Neural cell (in vitro differentiated cells): ENCODE data around the gene OXNAD1. TPM values are rescaled to one million over a fixed set of nuclear protein-coding genes. Genes with fewer than 3 reads are reported as not detected.

Source experiments
- H2AFZ ChIP-seq: fragments of 200-600, 300-800 bp; sonication (generic), shearing (Covaris generic); 2 replicates; pipeline ENCODE4 v1.6.0; 2014; ENCODE audit warnings: low read depth, mild to moderate bottlenecking, antibody characterized with exemption, low read length, moderate library complexity
- H3F3A ChIP-seq: fragments of 200-600 bp; shearing (Covaris generic); 2 replicates; pipeline ENCODE4 v1.6.1; 2016; ENCODE audit warnings: mild to moderate bottlenecking, moderate library complexity, mixed read lengths, antibody characterized with exemption, low read length; ENCODE audit not compliant: insufficient read depth, poor library complexity, severe bottlenecking
- H3K27ac ChIP-seq: fragments of 200-600, 300-800 bp; sonication (generic), shearing (Covaris generic); 2 replicates; pipeline ENCODE4 v1.5.1; 2014; ENCODE audit warnings: mild to moderate bottlenecking, low read length, moderate library complexity
- H3K27me3 ChIP-seq: fragments of 300-800, 200-600 bp; sonication (generic), shearing (Covaris generic); 2 replicates; pipeline ENCODE4 v1.6.0; 2014; ENCODE audit warnings: mild to moderate bottlenecking, low read depth, low read length, moderate library complexity; ENCODE audit not compliant: insufficient read depth
- H3K36me3 ChIP-seq: fragments of 300-800, 200-600 bp; sonication (generic), shearing (Covaris generic); 2 replicates; pipeline ENCODE4 v1.5.1; 2014; ENCODE audit warnings: mild to moderate bottlenecking, antibody characterized with exemption, low read length, moderate library complexity; ENCODE audit not compliant: insufficient read depth
- H3K4me2 ChIP-seq: fragments of 300-800, 200-600 bp; sonication (generic), shearing (Covaris generic); 2 replicates; pipeline ENCODE4 v1.6.0; 2014; ENCODE audit warnings: mild to moderate bottlenecking, low read length
- H3K4me3 ChIP-seq: fragments of 300-800, 200-600 bp; sonication (generic), shearing (Covaris generic); 2 replicates; pipeline ENCODE4 v1.5.1; 2014; ENCODE audit warnings: mild to moderate bottlenecking, low read length, moderate library complexity
- H3K79me2 ChIP-seq: fragments of 200-600 bp; shearing (Covaris generic); replicated peaks from 2 replicates; pipeline ENCODE4 v1.6.0; 2014; ENCODE audit warnings: mild to moderate bottlenecking, low read length, moderate library complexity; ENCODE audit not compliant: insufficient read depth
- H3K9ac ChIP-seq: fragments of 300-800, 200-600 bp; sonication (generic), shearing (Covaris generic); 2 replicates; pipeline ENCODE4 v1.6.1; 2016; ENCODE audit warnings: mild to moderate bottlenecking, low read length, mixed read lengths
- H3K9me2 ChIP-seq: fragments of 200-600 bp; shearing (Covaris generic); 2 replicates; pipeline ENCODE4 v1.6.1; 2016; ENCODE audit warnings: mild to moderate bottlenecking, low read length, mixed read lengths; ENCODE audit not compliant: insufficient read depth
- H3K9me3 ChIP-seq: fragments of 200-600, 300-800 bp; sonication (generic), shearing (Covaris generic); 2 replicates; pipeline ENCODE4 v1.6.1; 2016; ENCODE audit warnings: mild to moderate bottlenecking, mixed run types, low read length, moderate library complexity, mixed read lengths
- H4K20me1 ChIP-seq: fragments of 200-600 bp; shearing (Covaris generic); 2 replicates; pipeline ENCODE4 v1.6.1; 2016; ENCODE audit warnings: mild to moderate bottlenecking, mixed run types; ENCODE audit not compliant: insufficient read depth
- CTCF ChIP-seq: fragments of 450-650 bp; IDR thresholded peaks from 2 replicates; pipeline ENCODE4 v1.5.1; 2014; ENCODE audit warnings: antibody characterized with exemption, mild to moderate bottlenecking, moderate library complexity; ENCODE audit not compliant: poor library complexity, severe bottlenecking
- EP300 ChIP-seq: fragments of 450-650 bp; conservative IDR thresholded peaks from 2 replicates; pipeline ENCODE4 v1.6.1; 2014; ENCODE audit warnings: antibody characterized with exemption, mild to moderate bottlenecking, moderate library complexity; ENCODE audit not compliant: poor library complexity, severe bottlenecking
- EZH2 ChIP-seq: fragments of 200-600, 300-800 bp; shearing (Covaris generic), sonication (generic); IDR thresholded peaks from 2 replicates; pipeline ENCODE4 v1.6.1; 2014; ENCODE audit warnings: antibody characterized with exemption, low read length, borderline replicate concordance, mild to moderate bottlenecking; ENCODE audit not compliant: insufficient read depth, poor library complexity, severe bottlenecking
- MXI1 ChIP-seq: fragments of 450-650 bp; conservative IDR thresholded peaks from 2 replicates; pipeline ENCODE4 v1.6.1; 2014; ENCODE audit warnings: antibody characterized with exemption, mild to moderate bottlenecking; ENCODE audit not compliant: poor library complexity, severe bottlenecking
- POLR2AphosphoS5 ChIP-seq: IDR thresholded peaks from 2 replicates; pipeline ENCODE4 v1.6.1; 2012
- RAD21 ChIP-seq: fragments of 450-650 bp; conservative IDR thresholded peaks from 2 replicates; pipeline ENCODE4 v1.6.1; 2014; ENCODE audit warnings: antibody characterized with exemption, mild to moderate bottlenecking, moderate library complexity
- REST ChIP-seq: IDR thresholded peaks from 2 replicates; pipeline ENCODE4 v1.6.1; 2012; ENCODE audit warnings: borderline replicate concordance
- SMC3 ChIP-seq: fragments of 450-650 bp; conservative IDR thresholded peaks from 2 replicates; pipeline ENCODE4 v1.6.1; 2014; ENCODE audit warnings: antibody characterized with exemption, mild to moderate bottlenecking, moderate library complexity; ENCODE audit not compliant: poor library complexity
- TAF1 ChIP-seq: IDR thresholded peaks from 2 replicates; pipeline ENCODE4 v1.6.1; 2012; ENCODE audit warnings: low read depth
- polyA plus RNA-seq: library from polyadenylated mRNA; depleted of rRNA; stranded (reverse); fragments of >200 nt; gene quantifications from 2 replicates; pipeline ENCODE4 v1.2.3, GENCODE V29; 2014

OXNAD1 gene
- polyA plus RNA-seq, 1 donor from 2014 or later = 16.4 TPM

GRCh38 chr3:16279010-16279801 is 14.2 kb downstream of the OXNAD1 start:
- Histone ChIP-seq H3K27ac (no peak overlapping the region), H3K9me2 (no peaks in the 10 kb centered on the region), H3K79me2 (no peaks in the 10 kb centered on the region), H3F3A (no peaks in the 10 kb centered on the region), H3K9me3 (no peaks in the 10 kb centered on the region), H3K4me3 (no peak overlapping the region), H3K27me3 (no peaks in the 10 kb centered on the region), H4K20me1 (no peaks in the 10 kb centered on the region), H3K36me3 (no peaks in the 10 kb centered on the region), H3K4me2 (no peak overlapping the region), H2AFZ (no peak overlapping the region), H3K9ac (no peak overlapping the region)
- TF ChIP-seq EZH2 (no peak), CTCF (no peak), POLR2AphosphoS5 (no peak), SMC3 (no peak), MXI1 (no peak), RAD21 (no peak)

- TF ChIP-seq CTCF = no peak
- no peak overlapping the region for H3K4me2 ChIP-seq
- no peaks in the 10 kb centered on the region for H3K9me2 ChIP-seq
- H3K27ac ChIP-seq = no peak overlapping the region
- no peaks in the 10 kb centered on the region for H3K36me3 ChIP-seq
- no peaks in the 10 kb centered on the region for H3F3A ChIP-seq
- H2AFZ ChIP-seq = no peak overlapping the region
- no peak overlapping the region for H3K4me3 ChIP-seq
- no peak overlapping the region for H3K9ac ChIP-seq
- no peaks in the 10 kb centered on the region for H3K27me3 ChIP-seq
- H3K9me3 ChIP-seq = no peaks in the 10 kb centered on the region
- H3K79me2 ChIP-seq = no peaks in the 10 kb centered on the region
- H4K20me1 ChIP-seq = no peaks in the 10 kb centered on the region
Measured at GRCh38 chr3:16280671-16281070, 15.7 kb downstream of the OXNAD1 start.

GRCh38 chr3:16284633-16285032 is 19.6 kb downstream of the OXNAD1 start:
- no peak overlapping the region for H3K4me3 ChIP-seq
- no peaks in the 10 kb centered on the region for H3K36me3 ChIP-seq
- no peaks in the 10 kb centered on the region for H3F3A ChIP-seq
- no peaks in the 10 kb centered on the region for H3K9me2 ChIP-seq
- no peaks in the 10 kb centered on the region for H3K27me3 ChIP-seq
- no peak overlapping the region for H2AFZ ChIP-seq
- no peak overlapping the region for H3K9ac ChIP-seq
- no peak overlapping the region for H3K4me2 ChIP-seq
- no peak overlapping the region for H3K27ac ChIP-seq
- no peaks in the 10 kb centered on the region for H4K20me1 ChIP-seq
- no peak for TF ChIP-seq EP300
- no peak for TF ChIP-seq MXI1
- no peak for TF ChIP-seq REST
- TF ChIP-seq RAD21 = no peak
- TF ChIP-seq TAF1 = no peak
- TF ChIP-seq SMC3 = no peak
- no peak for TF ChIP-seq POLR2AphosphoS5
- TF ChIP-seq CTCF = no peak
- no peak for TF ChIP-seq EZH2
- H3K79me2 ChIP-seq = no peaks in the 10 kb centered on the region
- no peaks in the 10 kb centered on the region for H3K9me3 ChIP-seq
